Measurements from ENCODE around the gene SH3PXD2B. TPM values are rescaled to one million over a fixed set of nuclear protein-coding genes. Genes with fewer than 3 reads are reported as not detected.
"Not testable (repeated sequence)": the region's sequence is repeated elsewhere in the genome, so short reads cannot be mapped to it uniquely, and the experiment has no call there.

SH3PXD2B gene
- total and polyA plus RNA-seq, 2 of the 4 experiments (the other 2 are of a cell fraction) = 8.2 to 14.4 TPM

- in situ Hi-C loops (cut with MboI; ENCODE audit: low sequenced_read_pairs); H4K91ac ChIP-seq (ENCODE audit: insufficient read depth, low read depth, low read length); H2AK5ac ChIP-seq (ENCODE audit: low read depth, low read length); ATAC-seq (ENCODE audit: low read depth); POLR2A ChIA-PET (ENCODE audit: unreplicated experiment); H3K23ac ChIP-seq (ENCODE audit: low read depth, low read length); CTCF ChIA-PET; H2AFZ ChIP-seq (replicated peaks; ENCODE audit: low read length, poor library complexity); H4K20me1 ChIP-seq (ENCODE audit: insufficient read depth, low read length); H3K4me2 ChIP-seq (ENCODE audit: low read depth, low read length); H2BK15ac ChIP-seq (ENCODE audit: low read depth, low read length); H3K56ac ChIP-seq (ENCODE audit: extremely low read depth, insufficient read depth, low read length); H3K4me3 ChIP-seq (ENCODE audit: insufficient read depth, low read depth, low read length); H2BK20ac ChIP-seq (ENCODE audit: low read depth, low read length); H3K18ac ChIP-seq (ENCODE audit: low read depth, low read length); H3K14ac ChIP-seq (replicated peaks; ENCODE audit: low read depth, low read length); H2BK5ac ChIP-seq (ENCODE audit: low read depth, low read length, poor library complexity, severe bottlenecking); H3K4ac ChIP-seq (ENCODE audit: low read depth, low read length); H3K9me3 ChIP-seq (ENCODE audit: control insufficient read depth, insufficient read depth, low read length); H3K27ac ChIP-seq (ENCODE audit: insufficient read depth, low read length); H2BK120ac ChIP-seq (ENCODE audit: low read depth, low read length); BruUV-seq (replicated peaks); H3K27me3 ChIP-seq (ENCODE audit: control insufficient read depth, insufficient read depth, low read length); dilution Hi-C loops (cut with HindIII; ENCODE audit: low sequenced_read_pairs, unreplicated experiment); H3K9ac ChIP-seq (ENCODE audit: low read depth, low read length); H3K4me1 ChIP-seq (ENCODE audit: control insufficient read depth, insufficient read depth, low read length); DNase-seq; H3K9me1 ChIP-seq (ENCODE audit: insufficient read depth, low read length); H3K79me1 ChIP-seq (ENCODE audit: low read depth in 1 of 2, low read length in 2 of 2); intact Hi-C loops (cut with micrococcal nuclease); H4K8ac ChIP-seq (ENCODE audit: low read depth in 2 of 2, low read length in 2 of 2); H4K5ac ChIP-seq (ENCODE audit: low read depth, low read length); H2AK9ac ChIP-seq (replicated peaks; ENCODE audit: low read depth, low read length, poor library complexity): not testable (repeated sequence)
- WGBS, 2 experiments (ENCODE audit: extremely low coverage in 2 of 2, insufficient read length in 1 of 2) = no CpG with 5 or more reads among the region's 4 CpGs
- peaks cover 20% of the 10 kb centered on the region for H3K36me3 ChIP-seq (ENCODE audit: control insufficient read depth, insufficient read depth, low read length)
Measured at GRCh38 chr5:172398645-172399044, 55.7 kb downstream of the SH3PXD2B start.

GRCh38 chr5:172396994-172397393 is 57.3 kb downstream of the SH3PXD2B start:
- H3K56ac ChIP-seq (ENCODE audit: extremely low read depth, insufficient read depth, low read length); H3K9me1 ChIP-seq (ENCODE audit: insufficient read depth, low read length); H3K27me3 ChIP-seq (ENCODE audit: control insufficient read depth, insufficient read depth, low read length); ATAC-seq (ENCODE audit: low read depth); H2AFZ ChIP-seq (replicated peaks; ENCODE audit: low read length, poor library complexity); H3K4me2 ChIP-seq (ENCODE audit: low read depth, low read length); H3K79me1 ChIP-seq (ENCODE audit: low read depth in 1 of 2, low read length in 2 of 2); H2AK9ac ChIP-seq (replicated peaks; ENCODE audit: low read depth, low read length, poor library complexity); H2AK5ac ChIP-seq (ENCODE audit: low read depth, low read length); H3K9me3 ChIP-seq (ENCODE audit: control insufficient read depth, insufficient read depth, low read length); H2BK120ac ChIP-seq (ENCODE audit: low read depth, low read length); in situ Hi-C loops (cut with MboI; ENCODE audit: low sequenced_read_pairs); H3K14ac ChIP-seq (replicated peaks; ENCODE audit: low read depth, low read length); H3K9ac ChIP-seq (ENCODE audit: low read depth, low read length); H3K4ac ChIP-seq (ENCODE audit: low read depth, low read length); intact Hi-C loops (cut with micrococcal nuclease); H4K5ac ChIP-seq (ENCODE audit: low read depth, low read length); H3K4me3 ChIP-seq (ENCODE audit: insufficient read depth, low read depth, low read length); BruUV-seq (replicated peaks); H3K18ac ChIP-seq (ENCODE audit: low read depth, low read length); H4K8ac ChIP-seq (ENCODE audit: low read depth in 2 of 2, low read length in 2 of 2); POLR2A ChIA-PET (ENCODE audit: unreplicated experiment); dilution Hi-C loops (cut with HindIII; ENCODE audit: low sequenced_read_pairs, unreplicated experiment); H4K91ac ChIP-seq (ENCODE audit: insufficient read depth, low read depth, low read length); H3K27ac ChIP-seq (ENCODE audit: insufficient read depth, low read length); H2BK15ac ChIP-seq (ENCODE audit: low read depth, low read length); H2BK20ac ChIP-seq (ENCODE audit: low read depth, low read length); DNase-seq; H2BK5ac ChIP-seq (ENCODE audit: low read depth, low read length, poor library complexity, severe bottlenecking); H4K20me1 ChIP-seq (ENCODE audit: insufficient read depth, low read length); H3K23ac ChIP-seq (ENCODE audit: low read depth, low read length); H3K4me1 ChIP-seq (ENCODE audit: control insufficient read depth, insufficient read depth, low read length): not testable (repeated sequence)
- peaks cover 23% of the 10 kb centered on the region for H3K36me3 ChIP-seq (ENCODE audit: control insufficient read depth, insufficient read depth, low read length)
- CTCF ChIA-PET = interaction anchor here (0.7 kb wide), 1 partner anchor 1130 kb away, joined by 5 read pairs; no protein-coding TSS in a partner anchor
- WGBS, 2 experiments (ENCODE audit: extremely low coverage in 2 of 2, insufficient read length in 1 of 2) = 100% methylated on average over 3 of the region's 8 CpGs; no CpG with 5 or more reads in 1 of the 2 experiments

Measured in IMR-90 (cell line).